Caco-2 (cell line): ENCODE results near the gene CCNB2. TPM values are rescaled to one million over a fixed set of nuclear protein-coding genes. Genes with fewer than 3 reads are reported as not detected.
"Not testable (repeated sequence)": the region's sequence is repeated elsewhere in the genome, so short reads cannot be mapped to it uniquely, and the experiment has no call there.

Experiments
- BruUV-seq: library from RNA; stranded (reverse); fragments of 400-500 nt; replicated peaks from 2 replicates; lab custom pipeline; 2021; lab: Mats Ljungman, UMichigan
- CTCF ChIA-PET: fragments of 300-600 bp; sonication (Branson Sonifier 250); formaldehyde crosslinking; loops from one replicate; lab custom pipeline; 2022; ENCODE audit warnings: antibody characterized with exemption; lab: Charles Lee
- POLR2A ChIA-PET: fragments of 300-600 bp; sonication (Branson Sonifier 250); formaldehyde crosslinking; loops from one replicate; lab custom pipeline; 2022; ENCODE audit warnings: antibody characterized with exemption; lab: Charles Lee
- DNase-seq, 2 experiments: peaks; one replicate each; pipeline versions ENCODE4 v3.0.0 to v3.0.0-alpha.2; 2020 to 2022
- H3K27me3 ChIP-seq: replicated peaks from 2 replicates; pipeline ENCODE4 v1.6.0; 2011; ENCODE audit warnings: low read length; ENCODE audit not compliant: control insufficient read depth, insufficient read depth
- H3K36me3 ChIP-seq: 2 replicates; pipeline ENCODE4 v1.5.1; 2011; ENCODE audit warnings: low read length; ENCODE audit not compliant: control insufficient read depth, insufficient read depth
- H3K4me1 ChIP-seq: fragments of 250-450 bp; sonication (Bioruptor Pico); 2 replicates; pipeline ENCODE4 v1.5.1; 2020; ENCODE audit warnings: mild to moderate bottlenecking
- H3K4me3 ChIP-seq: 2 replicates; pipeline ENCODE4 v1.5.1; 2011; ENCODE audit warnings: low read depth, mild to moderate bottlenecking, control low read depth, low read length
- H3K9me3 ChIP-seq: fragments of 250-450 bp; sonication (Bioruptor Pico); 2 replicates; pipeline ENCODE4 v1.5.1; 2020; ENCODE audit warnings: mild to moderate bottlenecking, moderate library complexity
- H3K27ac Mint-ChIP-seq: one replicate; pipeline ENCODE4 v1.8.0; 2022; ENCODE audit warnings: mixed read lengths; ENCODE audit not compliant: unreplicated experiment
- H3K27me3 Mint-ChIP-seq: one replicate; pipeline ENCODE4 v1.8.0; 2022; ENCODE audit warnings: mixed read lengths; ENCODE audit not compliant: insufficient read depth, unreplicated experiment
- H3K36me3 Mint-ChIP-seq: one replicate; pipeline ENCODE4 v1.8.0; 2022; ENCODE audit warnings: mild to moderate bottlenecking, mixed read lengths; ENCODE audit not compliant: insufficient read depth, unreplicated experiment
- H3K4me1 Mint-ChIP-seq: one replicate; pipeline ENCODE4 v1.8.0; 2022; ENCODE audit warnings: low read depth, mixed read lengths; ENCODE audit not compliant: unreplicated experiment
- H3K4me3 Mint-ChIP-seq: one replicate; pipeline ENCODE4 v1.8.0; 2022; ENCODE audit warnings: mild to moderate bottlenecking, moderate library complexity, mixed read lengths; ENCODE audit not compliant: unreplicated experiment
- H3K9me3 Mint-ChIP-seq: one replicate; pipeline ENCODE4 v1.8.0; 2022; ENCODE audit warnings: mixed read lengths; ENCODE audit not compliant: unreplicated experiment
- intact Hi-C: fragments of 100-400 bp; cut with micrococcal nuclease; formaldehyde crosslinking; loops from one replicate; pipeline ENCODE4 v1.10.0; 2022; ENCODE audit not compliant: unreplicated experiment
- total RNA-seq: library from RNA; stranded (reverse); gene quantifications from 2 replicates; pipeline ENCODE4 v1.2.3, GENCODE V29; 2022
- TF ChIP-seq, protein P1 (sequence below), 2 experiments: fragments of 200-600 bp in 1 of 2; IDR thresholded peaks; 1 replicate in 1 of 2; 2 replicates in 1 of 2; pipeline versions ENCODE4 v1.5.1 to v1.8.0; 2011 to 2022; ENCODE audit warnings: antibody characterized with exemption in 1 of 2, control low read depth in 1 of 2, inconsistent platforms in 1 of 2, low read depth in 1 of 2, low read length in 1 of 2, mild to moderate bottlenecking in 1 of 2, moderate library complexity in 1 of 2; ENCODE audit not compliant: insufficient read depth in 1 of 2, severe bottlenecking in 1 of 2, unreplicated experiment in 1 of 2

Gene CCNB2
- total RNA-seq, 1 experiment from 2014 or later, result 90.1 TPM

DNA sequence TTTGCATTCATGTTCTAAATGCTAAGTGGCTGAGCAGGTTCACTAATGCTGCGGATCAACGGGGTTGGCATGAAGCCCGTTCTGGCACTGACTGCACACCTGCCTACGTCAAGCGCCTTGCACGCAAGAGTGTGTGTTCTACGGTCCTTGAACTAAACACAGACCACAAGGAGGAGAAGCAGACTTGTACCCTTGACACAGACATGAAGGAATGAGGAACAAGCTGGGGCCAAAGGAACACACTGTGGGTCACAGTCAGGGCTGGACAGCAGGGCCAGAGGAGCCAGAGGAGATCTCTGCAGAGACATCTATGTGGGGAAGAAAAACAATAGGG, 53.7 kb downstream of the CCNB2 start:
- Mint-ChIP-seq H3K9me3 (no peaks in the 10 kb centered on the region), H3K27ac (no peak overlapping the region), H3K4me3 (no peak overlapping the region), H3K4me1 (no peaks in the 10 kb centered on the region), H3K36me3 (peaks cover 68% of the 10 kb centered on the region), H3K27me3 (no peaks in the 10 kb centered on the region)
- no TSS peak for BruUV-seq
- H3K4me1 ChIP-seq, result no peaks in the 10 kb centered on the region
- TF ChIP-seq, protein P1, sequence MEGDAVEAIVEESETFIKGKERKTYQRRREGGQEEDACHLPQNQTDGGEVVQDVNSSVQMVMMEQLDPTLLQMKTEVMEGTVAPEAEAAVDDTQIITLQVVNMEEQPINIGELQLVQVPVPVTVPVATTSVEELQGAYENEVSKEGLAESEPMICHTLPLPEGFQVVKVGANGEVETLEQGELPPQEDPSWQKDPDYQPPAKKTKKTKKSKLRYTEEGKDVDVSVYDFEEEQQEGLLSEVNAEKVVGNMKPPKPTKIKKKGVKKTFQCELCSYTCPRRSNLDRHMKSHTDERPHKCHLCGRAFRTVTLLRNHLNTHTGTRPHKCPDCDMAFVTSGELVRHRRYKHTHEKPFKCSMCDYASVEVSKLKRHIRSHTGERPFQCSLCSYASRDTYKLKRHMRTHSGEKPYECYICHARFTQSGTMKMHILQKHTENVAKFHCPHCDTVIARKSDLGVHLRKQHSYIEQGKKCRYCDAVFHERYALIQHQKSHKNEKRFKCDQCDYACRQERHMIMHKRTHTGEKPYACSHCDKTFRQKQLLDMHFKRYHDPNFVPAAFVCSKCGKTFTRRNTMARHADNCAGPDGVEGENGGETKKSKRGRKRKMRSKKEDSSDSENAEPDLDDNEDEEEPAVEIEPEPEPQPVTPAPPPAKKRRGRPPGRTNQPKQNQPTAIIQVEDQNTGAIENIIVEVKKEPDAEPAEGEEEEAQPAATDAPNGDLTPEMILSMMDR (IDR thresholded peaks at IDR 0.05; ENCODE audit: insufficient read depth in 1 of 2, low read depth in 1 of 2, low read length in 1 of 2, severe bottlenecking in 1 of 2, unreplicated experiment in 1 of 2), result no peak
- no peak overlapping the region for H3K4me3 ChIP-seq
- no peak for DNase-seq
- POLR2A ChIA-PET, result no interaction called here
- CTCF ChIA-PET, result no interaction called here
- H3K9me3 ChIP-seq, result no peaks in the 10 kb centered on the region
- intact Hi-C loops, result no loop called here
- no peaks in the 10 kb centered on the region; the same call in 1 of the 2 replicates for H3K36me3 ChIP-seq
- no peaks in the 10 kb centered on the region for H3K27me3 ChIP-seq

DNA sequence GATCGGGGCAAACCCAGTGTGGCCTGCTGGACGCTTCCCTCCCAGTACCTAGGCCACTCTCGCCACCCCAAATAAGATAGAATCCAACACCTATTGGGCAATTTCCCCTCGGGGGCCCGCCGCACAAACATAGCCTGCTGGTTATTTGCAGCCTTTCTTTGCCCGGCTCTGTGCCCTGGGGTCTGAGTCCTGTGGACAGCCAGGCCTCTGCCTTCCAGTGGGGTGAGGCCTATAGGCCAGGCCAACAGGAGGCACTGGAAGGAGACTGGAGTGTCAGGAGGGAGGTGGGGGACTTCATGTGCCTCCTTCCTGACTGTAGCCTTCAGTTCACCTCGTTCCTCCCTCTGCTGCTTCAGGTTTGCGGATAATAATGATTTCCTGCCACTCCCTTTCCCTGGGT, 54.3 kb downstream of the CCNB2 start:
- Mint-ChIP-seq H3K36me3 (peaks cover 66% of the 10 kb centered on the region), H3K4me3 (no peak overlapping the region), H3K27me3 (no peaks in the 10 kb centered on the region), H3K9me3 (no peaks in the 10 kb centered on the region), H3K4me1 (no peaks in the 10 kb centered on the region), H3K27ac (no peak overlapping the region)
- ChIA-PET POLR2A (no interaction called here), CTCF (no interaction called here)
- Histone ChIP-seq H3K4me3 (no peak overlapping the region), H3K36me3 (no peaks in the 10 kb centered on the region; the same call in 1 of the 2 replicates), H3K4me1 (no peaks in the 10 kb centered on the region), H3K27me3 (no peaks in the 10 kb centered on the region), H3K9me3 (no peaks in the 10 kb centered on the region)
- intact Hi-C loops, result no loop called here
- TF ChIP-seq, protein P1 (IDR thresholded peaks at IDR 0.05; ENCODE audit: insufficient read depth in 1 of 2, low read depth in 1 of 2, low read length in 1 of 2, severe bottlenecking in 1 of 2, unreplicated experiment in 1 of 2), result no peak
- DNase-seq, result no peak
- BruUV-seq, result no TSS peak

DNA sequence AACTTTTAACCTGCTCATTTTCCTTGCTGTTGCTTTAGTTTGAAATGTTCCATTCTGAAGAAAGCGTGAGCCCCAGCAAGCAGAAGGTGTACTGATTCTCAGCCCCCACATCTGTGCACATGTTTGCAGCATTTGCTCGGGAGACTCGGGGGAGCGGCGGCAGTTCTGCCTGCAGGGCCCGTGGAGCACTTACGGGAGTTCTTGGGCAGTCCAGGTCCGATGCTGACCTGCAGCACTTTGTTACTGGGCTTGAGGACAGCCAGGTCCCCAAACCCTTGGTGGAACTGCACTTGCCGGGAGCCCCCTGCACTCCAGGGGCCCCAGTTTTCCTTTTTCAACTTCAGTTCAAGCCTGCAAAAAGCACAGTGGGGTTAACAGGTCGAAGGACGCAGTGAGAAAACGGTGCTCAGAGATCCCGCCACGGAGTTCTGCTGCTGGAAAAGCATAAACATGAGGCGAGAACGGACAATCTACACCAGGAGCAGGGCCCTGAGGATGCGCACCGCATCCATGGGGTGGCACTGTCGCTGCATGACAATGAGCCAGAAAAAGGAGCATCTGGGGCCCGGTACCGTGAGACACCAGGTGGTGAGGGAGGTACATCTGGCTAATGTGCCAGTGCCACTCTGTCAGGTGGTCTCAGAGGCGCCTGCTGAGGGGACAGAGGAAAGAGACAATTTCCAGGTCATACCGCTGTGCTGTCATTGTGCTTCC, 56.1 kb downstream of the CCNB2 start:
- peak; percentile 47 to 55 for DNase-seq
- H3K4me3 Mint-ChIP-seq, result no peak overlapping the region
- ChIA-PET POLR2A (no interaction called here), CTCF (no interaction called here)
- BruUV-seq, result no TSS peak
- H3K36me3 ChIP-seq, result peaks cover 2% of the 10 kb centered on the region; the same call in 1 of the 2 replicates
- H3K4me1 ChIP-seq, result peaks cover 8% of the 10 kb centered on the region
- no peaks in the 10 kb centered on the region for H3K9me3 Mint-ChIP-seq
- H3K27ac Mint-ChIP-seq, result no peak overlapping the region
- TF ChIP-seq, protein P1 (IDR thresholded peaks at IDR 0.05; ENCODE audit: insufficient read depth in 1 of 2, low read depth in 1 of 2, low read length in 1 of 2, severe bottlenecking in 1 of 2, unreplicated experiment in 1 of 2), result peak in 1 of 2 experiments; percentile 44
- H3K9me3 ChIP-seq, result no peaks in the 10 kb centered on the region
- peaks cover 54% of the 10 kb centered on the region for H3K36me3 Mint-ChIP-seq
- H3K27me3 Mint-ChIP-seq, result no peaks in the 10 kb centered on the region
- H3K4me1 Mint-ChIP-seq, result peaks cover 2% of the 10 kb centered on the region
- H3K27me3 ChIP-seq, result no peaks in the 10 kb centered on the region
- intact Hi-C loops, result loop anchor here (1.0 to 10.0 kb wide), 2 partner anchors 254 to 332 kb away; no protein-coding TSS in a partner anchor
- no peak overlapping the region for H3K4me3 ChIP-seq

DNA sequence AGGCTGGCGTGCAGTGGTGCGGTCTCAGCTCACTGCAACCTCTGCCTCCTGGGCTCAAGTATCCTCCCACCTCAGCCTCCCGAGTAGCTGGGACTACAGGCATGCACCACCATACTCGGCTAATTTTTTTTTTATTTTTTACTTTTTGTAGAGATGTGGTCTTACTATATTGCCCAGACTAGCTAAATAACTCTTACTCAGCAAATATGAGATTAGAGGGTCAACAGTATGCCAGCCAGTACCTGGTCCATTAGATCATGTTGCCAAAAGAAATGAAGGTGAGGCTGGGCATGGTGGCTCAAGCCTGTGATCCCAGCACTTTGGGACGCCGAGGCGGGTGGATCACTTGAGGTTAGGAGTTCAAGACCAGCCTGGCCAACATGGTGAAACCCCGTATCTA, 57.1 kb downstream of the CCNB2 start:
- BruUV-seq, DNase-seq, H3K9me3 Mint-ChIP-seq, H3K9me3 ChIP-seq, H3K27ac Mint-ChIP-seq, H3K4me3 ChIP-seq, H3K4me3 Mint-ChIP-seq, CTCF ChIA-PET, H3K36me3 ChIP-seq, H3K27me3 ChIP-seq, H3K4me1 Mint-ChIP-seq, H3K27me3 Mint-ChIP-seq: not testable (repeated sequence)
- H3K4me1 ChIP-seq, result peaks cover 16% of the 10 kb centered on the region
- intact Hi-C loops, result loop anchor here (10.0 kb wide), 1 partner anchor 253 kb away; no protein-coding TSS in a partner anchor
- POLR2A ChIA-PET, result interaction anchor here (0.7 kb wide), 1 partner anchor 12 kb away, joined by 4 read pairs; no protein-coding TSS in a partner anchor
- H3K36me3 Mint-ChIP-seq, result peaks cover 55% of the 10 kb centered on the region
